ENCODE results near the gene GAPVD1. TPM values are rescaled to one million over a fixed set of nuclear protein-coding genes. Genes with fewer than 3 reads are reported as not detected.

Gene GAPVD1
- total RNA-seq, 1 experiment from 2014 or later, result 53.1 TPM

DNA sequence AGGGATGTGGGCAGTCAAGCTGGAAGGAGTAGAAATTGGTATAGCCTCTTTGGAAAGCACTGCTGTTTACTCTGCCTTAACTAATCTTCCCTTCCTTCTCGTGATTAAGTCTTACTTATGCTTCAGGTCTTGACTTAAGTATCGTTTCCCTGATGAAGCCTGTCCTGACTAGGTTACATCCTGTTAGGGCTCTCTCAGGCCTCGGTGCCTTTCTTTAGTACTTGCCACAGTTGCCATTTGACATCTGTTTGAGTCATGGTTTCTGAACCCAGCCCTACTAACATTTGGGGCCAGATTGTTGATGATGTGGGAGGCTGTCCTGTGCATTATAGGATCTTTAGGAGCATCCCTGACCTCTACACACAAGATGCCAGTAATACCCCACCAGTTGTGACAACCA is 94.4 kb downstream of the GAPVD1 start:
- TF ChIP-seq POLR2A (IDR thresholded peaks at IDR 0.05; ENCODE audit: borderline replicate concordance, extremely low read depth, insufficient read depth, insufficient read length) (no peak), EGR1 (IDR thresholded peaks at IDR 0.05; ENCODE audit: low read depth) (no peak), YY1 (IDR thresholded peaks at IDR 0.05; ENCODE audit: extremely low read depth, insufficient replicate concordance, low read depth, low read length) (no peak), CBX3 (IDR thresholded peaks at IDR 0.05; ENCODE audit: low read depth) (no peak), SIN3A (IDR thresholded peaks at IDR 0.05; ENCODE audit: low read depth) (no peak), FOSL1 (IDR thresholded peaks at IDR 0.05; ENCODE audit: low read depth) (no peak), ELF1 (IDR thresholded peaks at IDR 0.05; ENCODE audit: borderline replicate concordance, low read depth) (no peak), MAX (IDR thresholded peaks at IDR 0.05) (no peak), SRF (IDR thresholded peaks at IDR 0.05; ENCODE audit: low read depth) (no peak), POLR2AphosphoS5 (IDR thresholded peaks at IDR 0.05; ENCODE audit: low read depth, low read length) (no peak), ZNF274 (IDR thresholded peaks at IDR 0.05; ENCODE audit: low read depth, low read length) (no peak), JUND (IDR thresholded peaks at IDR 0.05) (no peak), CEBPB (IDR thresholded peaks at IDR 0.05; ENCODE audit: low read depth) (no peak), TCF7L2 (IDR thresholded peaks at IDR 0.05; ENCODE audit: borderline replicate concordance, extremely low read depth, insufficient read depth, insufficient read length) (no peak), EZH2phosphoT487 (IDR thresholded peaks at IDR 0.05; ENCODE audit: borderline replicate concordance) (no peak)
- TF ChIP-seq, protein P1, sequence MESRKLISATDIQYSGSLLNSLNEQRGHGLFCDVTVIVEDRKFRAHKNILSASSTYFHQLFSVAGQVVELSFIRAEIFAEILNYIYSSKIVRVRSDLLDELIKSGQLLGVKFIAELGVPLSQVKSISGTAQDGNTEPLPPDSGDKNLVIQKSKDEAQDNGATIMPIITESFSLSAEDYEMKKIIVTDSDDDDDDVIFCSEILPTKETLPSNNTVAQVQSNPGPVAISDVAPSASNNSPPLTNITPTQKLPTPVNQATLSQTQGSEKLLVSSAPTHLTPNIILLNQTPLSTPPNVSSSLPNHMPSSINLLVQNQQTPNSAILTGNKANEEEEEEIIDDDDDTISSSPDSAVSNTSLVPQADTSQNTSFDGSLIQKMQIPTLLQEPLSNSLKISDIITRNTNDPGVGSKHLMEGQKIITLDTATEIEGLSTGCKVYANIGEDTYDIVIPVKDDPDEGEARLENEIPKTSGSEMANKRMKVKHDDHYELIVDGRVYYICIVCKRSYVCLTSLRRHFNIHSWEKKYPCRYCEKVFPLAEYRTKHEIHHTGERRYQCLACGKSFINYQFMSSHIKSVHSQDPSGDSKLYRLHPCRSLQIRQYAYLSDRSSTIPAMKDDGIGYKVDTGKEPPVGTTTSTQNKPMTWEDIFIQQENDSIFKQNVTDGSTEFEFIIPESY (IDR thresholded peaks at IDR 0.05; ENCODE audit: extremely low read depth, insufficient replicate concordance, low read length), result no peak
- TF ChIP-seq, protein P2, sequence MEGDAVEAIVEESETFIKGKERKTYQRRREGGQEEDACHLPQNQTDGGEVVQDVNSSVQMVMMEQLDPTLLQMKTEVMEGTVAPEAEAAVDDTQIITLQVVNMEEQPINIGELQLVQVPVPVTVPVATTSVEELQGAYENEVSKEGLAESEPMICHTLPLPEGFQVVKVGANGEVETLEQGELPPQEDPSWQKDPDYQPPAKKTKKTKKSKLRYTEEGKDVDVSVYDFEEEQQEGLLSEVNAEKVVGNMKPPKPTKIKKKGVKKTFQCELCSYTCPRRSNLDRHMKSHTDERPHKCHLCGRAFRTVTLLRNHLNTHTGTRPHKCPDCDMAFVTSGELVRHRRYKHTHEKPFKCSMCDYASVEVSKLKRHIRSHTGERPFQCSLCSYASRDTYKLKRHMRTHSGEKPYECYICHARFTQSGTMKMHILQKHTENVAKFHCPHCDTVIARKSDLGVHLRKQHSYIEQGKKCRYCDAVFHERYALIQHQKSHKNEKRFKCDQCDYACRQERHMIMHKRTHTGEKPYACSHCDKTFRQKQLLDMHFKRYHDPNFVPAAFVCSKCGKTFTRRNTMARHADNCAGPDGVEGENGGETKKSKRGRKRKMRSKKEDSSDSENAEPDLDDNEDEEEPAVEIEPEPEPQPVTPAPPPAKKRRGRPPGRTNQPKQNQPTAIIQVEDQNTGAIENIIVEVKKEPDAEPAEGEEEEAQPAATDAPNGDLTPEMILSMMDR (IDR thresholded peaks at IDR 0.05 in 2 of 3, conservative IDR thresholded peaks at IDR 0.05 in 1 of 3; ENCODE audit: borderline replicate concordance in 1 of 3, insufficient read depth in 1 of 3, low read depth in 2 of 3, low read length in 2 of 3), result no peak
- TF ChIP-seq, protein P3, sequence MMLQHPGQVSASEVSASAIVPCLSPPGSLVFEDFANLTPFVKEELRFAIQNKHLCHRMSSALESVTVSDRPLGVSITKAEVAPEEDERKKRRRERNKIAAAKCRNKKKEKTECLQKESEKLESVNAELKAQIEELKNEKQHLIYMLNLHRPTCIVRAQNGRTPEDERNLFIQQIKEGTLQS (IDR thresholded peaks at IDR 0.05), result no peak
- TF ChIP-seq, protein P4, sequence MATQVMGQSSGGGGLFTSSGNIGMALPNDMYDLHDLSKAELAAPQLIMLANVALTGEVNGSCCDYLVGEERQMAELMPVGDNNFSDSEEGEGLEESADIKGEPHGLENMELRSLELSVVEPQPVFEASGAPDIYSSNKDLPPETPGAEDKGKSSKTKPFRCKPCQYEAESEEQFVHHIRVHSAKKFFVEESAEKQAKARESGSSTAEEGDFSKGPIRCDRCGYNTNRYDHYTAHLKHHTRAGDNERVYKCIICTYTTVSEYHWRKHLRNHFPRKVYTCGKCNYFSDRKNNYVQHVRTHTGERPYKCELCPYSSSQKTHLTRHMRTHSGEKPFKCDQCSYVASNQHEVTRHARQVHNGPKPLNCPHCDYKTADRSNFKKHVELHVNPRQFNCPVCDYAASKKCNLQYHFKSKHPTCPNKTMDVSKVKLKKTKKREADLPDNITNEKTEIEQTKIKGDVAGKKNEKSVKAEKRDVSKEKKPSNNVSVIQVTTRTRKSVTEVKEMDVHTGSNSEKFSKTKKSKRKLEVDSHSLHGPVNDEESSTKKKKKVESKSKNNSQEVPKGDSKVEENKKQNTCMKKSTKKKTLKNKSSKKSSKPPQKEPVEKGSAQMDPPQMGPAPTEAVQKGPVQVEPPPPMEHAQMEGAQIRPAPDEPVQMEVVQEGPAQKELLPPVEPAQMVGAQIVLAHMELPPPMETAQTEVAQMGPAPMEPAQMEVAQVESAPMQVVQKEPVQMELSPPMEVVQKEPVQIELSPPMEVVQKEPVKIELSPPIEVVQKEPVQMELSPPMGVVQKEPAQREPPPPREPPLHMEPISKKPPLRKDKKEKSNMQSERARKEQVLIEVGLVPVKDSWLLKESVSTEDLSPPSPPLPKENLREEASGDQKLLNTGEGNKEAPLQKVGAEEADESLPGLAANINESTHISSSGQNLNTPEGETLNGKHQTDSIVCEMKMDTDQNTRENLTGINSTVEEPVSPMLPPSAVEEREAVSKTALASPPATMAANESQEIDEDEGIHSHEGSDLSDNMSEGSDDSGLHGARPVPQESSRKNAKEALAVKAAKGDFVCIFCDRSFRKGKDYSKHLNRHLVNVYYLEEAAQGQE (IDR thresholded peaks at IDR 0.05; ENCODE audit: low read depth), result no peak
- DNase-seq (ENCODE audit: low read depth, low spot score) (no peak), ATAC-seq (no peak)
- H3K4me1 ChIP-seq (ENCODE audit: control insufficient read depth in 1 of 2, insufficient read depth in 2 of 2, low read length in 2 of 2), result no peaks in the 10 kb centered on the region
- H3K9ac ChIP-seq (ENCODE audit: low read length), result no peak overlapping the region
- no peak overlapping the region for H3K4me3 ChIP-seq (replicated peaks in 1 of 2; ENCODE audit: low read depth in 1 of 2, low read length in 2 of 2)
- CTCF ChIA-PET, result no interaction called here
- intact Hi-C loops (cut with micrococcal nuclease), result no loop called here
- H3K27ac ChIP-seq (ENCODE audit: low read depth, low read length), result no peak overlapping the region
- peaks cover 11 to 13% of the 10 kb centered on the region in 2 experiments; a peak in 3 of 4 replicates for H3K36me3 ChIP-seq (ENCODE audit: control insufficient read depth in 1 of 2, insufficient read depth in 2 of 2, low read length in 2 of 2)
- H3K27me3 ChIP-seq (ENCODE audit: insufficient read depth, low read length), result no peaks in the 10 kb centered on the region
- no peaks in the 10 kb centered on the region for H3K9me3 ChIP-seq (ENCODE audit: control insufficient read depth in 1 of 2, insufficient read depth in 1 of 2, low read depth in 1 of 2, low read length in 2 of 2)
- no peak overlapping the region for H3K4me2 ChIP-seq (ENCODE audit: low read length)
- POLR2A ChIA-PET, result no interaction called here
- no peak overlapping the region for H2AFZ ChIP-seq (ENCODE audit: low read depth, low read length, poor library complexity, severe bottlenecking)
- RAD21 ChIA-PET (ENCODE audit: low non-redundant PET in 1 of 2, low total read pairs in 2 of 2, uncharacterized antibody in 2 of 2, unreplicated experiment in 2 of 2), result no interaction called here
- H4K20me1 ChIP-seq (ENCODE audit: insufficient read depth), result no peaks in the 10 kb centered on the region
- H3K9me2 ChIP-seq (ENCODE audit: insufficient read depth), result no peaks in the 10 kb centered on the region
- no peaks in the 10 kb centered on the region for H3K79me2 ChIP-seq (ENCODE audit: insufficient read depth, low read length)
- BruUV-seq (replicated peaks), result no TSS peak
